OCI-LY1 (cell line): ENCODE results near the gene CRX.
"Not testable (repeated sequence)": the region's sequence is repeated elsewhere in the genome, so short reads cannot be mapped to it uniquely, and the experiment has no call there.

Experiments
- H2AFZ ChIP-seq: fragments of 200-600 bp; sonication (generic), shearing (Covaris generic); 2 replicates; pipeline ENCODE4 v1.6.0; 2014; ENCODE audit warnings: antibody characterized with exemption, mild to moderate bottlenecking, low read length
- H3F3A ChIP-seq: fragments of 200-600 bp; sonication (generic), shearing (Covaris generic); 2 replicates; pipeline ENCODE4 v1.6.0; 2014; ENCODE audit warnings: mild to moderate bottlenecking, antibody characterized with exemption, low read length, moderate library complexity; ENCODE audit not compliant: insufficient read depth
- H3K27ac ChIP-seq: fragments of 200-600 bp; sonication (generic); 2 replicates; pipeline ENCODE4 v1.5.1; 2014; ENCODE audit warnings: low read length, mixed run types, mild to moderate bottlenecking, low read depth; ENCODE audit not compliant: poor library complexity, severe bottlenecking
- H3K27me3 ChIP-seq: fragments of 200-600 bp; sonication (generic); 2 replicates; pipeline ENCODE4 v1.6.0; 2014; ENCODE audit warnings: antibody characterized with exemption, mild to moderate bottlenecking, low read length, moderate library complexity; ENCODE audit not compliant: insufficient read depth
- H3K36me3 ChIP-seq: fragments of 200-600 bp; sonication (generic); 2 replicates; pipeline ENCODE4 v1.6.1; 2014; ENCODE audit warnings: mild to moderate bottlenecking, antibody characterized with exemption, low read length, moderate library complexity, mixed read lengths; ENCODE audit not compliant: insufficient read depth
- H3K4me1 ChIP-seq: fragments of 200-600 bp; sonication (generic); 2 replicates; pipeline ENCODE4 v1.5.1; 2014; ENCODE audit warnings: mild to moderate bottlenecking, low read length, moderate library complexity; ENCODE audit not compliant: insufficient read depth, severe bottlenecking
- H3K4me2 ChIP-seq: fragments of 200-600 bp; sonication (generic), shearing (Covaris generic); 2 replicates; pipeline ENCODE4 v1.6.1; 2014; ENCODE audit warnings: low read length
- H3K4me3 ChIP-seq: fragments of 200-600 bp; sonication (generic); 2 replicates; pipeline ENCODE4 v1.5.1; 2014; ENCODE audit warnings: low read length, low read depth, mild to moderate bottlenecking, mixed read lengths; ENCODE audit not compliant: poor library complexity, severe bottlenecking
- H3K79me2 ChIP-seq: fragments of 200-600 bp; shearing (Covaris generic); 2 replicates; pipeline ENCODE4 v1.6.1; 2016; ENCODE audit warnings: mixed run types, low read length, mixed read lengths; ENCODE audit not compliant: insufficient read depth
- H3K9ac ChIP-seq: fragments of 200-600 bp; sonication (generic), shearing (Covaris generic); 2 replicates; pipeline ENCODE4 v1.6.1; 2014; ENCODE audit warnings: mild to moderate bottlenecking, low read length, mixed read lengths
- H3K9me2 ChIP-seq: fragments of 200-600 bp; sonication (generic), shearing (Covaris generic); 2 replicates; pipeline ENCODE4 v1.6.1; 2014; ENCODE audit warnings: low read depth, mild to moderate bottlenecking, low read length, mixed read lengths
- H3K9me3 ChIP-seq: fragments of 200-600 bp; shearing (Covaris generic); 2 replicates; pipeline ENCODE4 v1.6.1; 2014; ENCODE audit warnings: low read length, mixed read lengths
- H4K20me1 ChIP-seq: fragments of 200-600 bp; sonication (generic), shearing (Covaris generic); 2 replicates; pipeline ENCODE4 v1.6.0; 2016; ENCODE audit warnings: mild to moderate bottlenecking, low read length; ENCODE audit not compliant: insufficient read depth
- CTCF ChIP-seq: fragments of 200-600 bp; sonication (generic), shearing (Covaris generic); IDR thresholded peaks from 2 replicates; pipeline ENCODE4 v1.5.1; 2017; ENCODE audit warnings: mild to moderate bottlenecking, antibody characterized with exemption, low read length, moderate library complexity, mixed read lengths
- EZH2 ChIP-seq: fragments of 200-600 bp; sonication (generic), shearing (Covaris generic); IDR thresholded peaks from 2 replicates; pipeline ENCODE4 v1.8.0; 2017; ENCODE audit warnings: borderline replicate concordance, mixed run types, mild to moderate bottlenecking, antibody characterized with exemption, low read length, moderate library complexity, mixed read lengths

Gene CRX

GRCh38 chr19:47813995-47814328 lies 7.8 kb upstream of the CRX start:
- Histone ChIP-seq H4K20me1 (no peaks in the 10 kb centered on the region), H3K27me3 (no peaks in the 10 kb centered on the region), H3K27ac (no peak overlapping the region), H3K9ac (no peak overlapping the region), H3K9me2 (no peaks in the 10 kb centered on the region), H2AFZ (no peak overlapping the region), H3K4me1 (no peaks in the 10 kb centered on the region), H3K9me3 (no peaks in the 10 kb centered on the region), H3K4me2 (no peak overlapping the region), H3K79me2 (no peaks in the 10 kb centered on the region), H3K4me3 (no peak overlapping the region), H3F3A (no peaks in the 10 kb centered on the region), H3K36me3 (no peaks in the 10 kb centered on the region)
- no peak for TF ChIP-seq EZH2
- TF ChIP-seq CTCF = no peak

GRCh38 chr19:47816270-47816669 lies 5.5 kb upstream of the CRX start:
- not testable (repeated sequence) for H3K79me2 ChIP-seq, H3K27ac ChIP-seq, H3F3A ChIP-seq, H3K4me3 ChIP-seq, H3K9me3 ChIP-seq, H2AFZ ChIP-seq, H3K36me3 ChIP-seq, H3K9ac ChIP-seq, H3K9me2 ChIP-seq, H3K4me2 ChIP-seq, H3K4me1 ChIP-seq, H4K20me1 ChIP-seq, H3K27me3 ChIP-seq

GRCh38 chr19:47818221-47818620 lies 3.5 kb upstream of the CRX start:
- H3K4me3 ChIP-seq, H3K27me3 ChIP-seq, H3K9me3 ChIP-seq: not testable (repeated sequence)

GRCh38 chr19:47819858-47820257 lies 1.9 kb upstream of the CRX start:
- TF ChIP-seq CTCF (no peak), EZH2 (no peak)
- H4K20me1 ChIP-seq = no peaks in the 10 kb centered on the region
- no peak overlapping the region for H3K4me2 ChIP-seq
- no peak overlapping the region for H3K9ac ChIP-seq
- H2AFZ ChIP-seq = no peak overlapping the region
- no peaks in the 10 kb centered on the region for H3K4me1 ChIP-seq
- H3K79me2 ChIP-seq = no peaks in the 10 kb centered on the region
- no peaks in the 10 kb centered on the region for H3F3A ChIP-seq
- no peak overlapping the region for H3K27ac ChIP-seq
- 0 out of 2 replicates have a peak, but pooled peaks cover 4% of the 10 kb centered on the region for H3K27me3 ChIP-seq
- no peak overlapping the region for H3K4me3 ChIP-seq
- H3K36me3 ChIP-seq = no peaks in the 10 kb centered on the region
- no peaks in the 10 kb centered on the region for H3K9me2 ChIP-seq
- no peaks in the 10 kb centered on the region for H3K9me3 ChIP-seq

More at GRCh38 chr19:47818221-47818620, 3.5 kb upstream of the CRX start:
- H3K9ac ChIP-seq, H3K4me1 ChIP-seq, H4K20me1 ChIP-seq, H3K79me2 ChIP-seq, H2AFZ ChIP-seq, H3K36me3 ChIP-seq, H3K4me2 ChIP-seq, H3K27ac ChIP-seq, H3F3A ChIP-seq, H3K9me2 ChIP-seq: not testable (repeated sequence)
